NCI-H1417 treated with DMSO at 0.1 percent for 48 hours (cell line): ENCODE results near the gene ADGRV1.
"Not testable (repeated sequence)": the region's sequence is repeated elsewhere in the genome, so short reads cannot be mapped to it uniquely, and the experiment has no call there.

Source experiments
- DNase-seq: peaks from one replicate; lab custom pipeline; 2025; lab: John Stamatoyannopoulos, UW

Gene ADGRV1

DNA sequence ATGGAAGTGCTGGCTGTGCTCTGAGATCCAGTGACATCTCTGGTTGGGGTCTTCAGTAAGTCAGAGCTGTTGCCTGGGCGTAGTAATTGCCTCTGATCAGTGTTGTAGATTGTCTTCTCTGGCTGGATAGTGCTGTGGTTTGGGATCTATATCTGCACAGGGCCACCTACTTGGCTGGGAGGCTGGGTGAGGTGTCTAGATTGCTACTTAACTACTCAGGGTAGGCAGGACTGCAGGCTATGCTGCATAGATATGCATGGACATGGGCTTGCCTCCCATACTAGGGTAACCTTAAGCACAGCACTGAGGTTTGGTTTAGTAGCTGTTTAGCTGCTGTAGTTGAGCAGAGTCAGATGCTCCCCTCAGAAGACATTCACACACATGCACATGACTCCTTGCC, 181.0 kb downstream of the ADGRV1 start:
- no peak for DNase-seq

GRCh38 chr5:90740244-90740799, 181.7 kb downstream of the ADGRV1 start:
- DNase-seq = no peak

DNA sequence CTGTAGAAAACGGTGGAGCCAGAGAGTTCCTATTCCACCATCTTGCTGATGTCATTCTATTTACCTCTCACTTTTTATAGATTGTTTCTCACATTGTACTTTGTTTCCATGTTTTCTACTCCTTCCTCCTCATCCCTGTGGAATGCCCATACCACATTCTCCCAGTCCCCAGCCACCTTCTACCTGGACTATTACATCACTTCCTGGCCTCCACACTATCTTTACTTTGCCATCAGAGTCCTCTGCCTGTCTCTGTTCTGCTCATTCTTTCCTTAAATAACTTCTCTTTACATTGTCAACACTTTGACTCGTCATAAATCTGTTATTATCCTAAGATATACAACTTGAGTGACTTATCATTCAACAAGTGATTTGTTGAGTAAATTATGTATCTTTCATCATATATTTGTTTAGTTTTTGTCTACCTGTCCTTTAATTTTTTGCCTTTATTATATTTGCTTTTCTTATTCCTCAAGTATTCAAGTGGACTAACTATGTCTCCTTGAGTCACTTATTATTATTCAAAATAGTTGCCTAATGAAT, 182.5 kb downstream of the ADGRV1 start:
- DNase-seq = no peak

GRCh38 chr5:90746119-90746518, 187.5 kb downstream of the ADGRV1 start:
- DNase-seq = no peak

DNA sequence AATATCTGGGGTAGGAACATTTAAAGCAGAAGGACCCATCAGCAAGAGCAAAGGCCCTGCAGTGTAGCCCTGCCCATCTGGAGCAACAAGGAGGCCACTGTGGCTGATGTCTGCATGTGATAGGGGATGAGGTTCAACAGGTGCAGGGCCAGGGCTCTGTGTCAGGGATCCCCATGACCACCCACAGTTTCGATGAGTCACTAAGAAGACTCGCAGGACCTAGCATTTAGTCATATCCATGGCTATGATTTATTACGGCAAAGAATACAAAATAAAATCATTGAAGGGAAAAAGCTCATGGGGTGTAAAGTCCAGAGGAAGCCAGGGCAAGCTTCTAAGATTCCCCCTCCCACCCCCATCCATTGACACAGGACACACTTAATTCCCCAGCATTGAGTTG, 188.6 kb downstream of the ADGRV1 start:
- DNase-seq = no peak

DNA sequence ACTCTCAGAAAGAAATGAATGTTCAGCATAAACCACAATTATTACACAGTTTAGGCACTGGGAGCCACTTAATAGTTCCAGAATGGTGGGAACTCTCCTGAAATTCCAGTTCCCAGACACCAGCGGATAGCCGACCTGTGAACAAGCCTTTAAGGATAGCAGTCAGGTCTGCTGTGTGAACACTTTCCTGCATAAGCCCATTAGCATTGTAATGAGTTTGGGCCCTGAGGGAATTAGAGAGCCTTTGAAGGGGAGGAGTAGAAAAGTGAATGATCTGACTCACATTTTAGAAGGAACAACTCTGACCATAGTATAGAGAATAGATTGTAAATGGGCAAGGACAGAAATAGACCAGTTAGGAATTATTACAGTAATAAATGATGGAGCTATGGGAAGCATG, 189.1 kb downstream of the ADGRV1 start:
- DNase-seq = no peak

GRCh38 chr5:90759119-90759518, 200.5 kb downstream of the ADGRV1 start:
- no peak for DNase-seq

GRCh38 chr5:90767710-90768109, 209.1 kb downstream of the ADGRV1 start:
- DNase-seq = no peak

- DNase-seq = not testable (repeated sequence)
Observed at GRCh38 chr5:90770006-90770541, 211.5 kb downstream of the ADGRV1 start.

- no peak for DNase-seq
Observed at GRCh38 chr5:90777959-90778358, 219.4 kb downstream of the ADGRV1 start.

GRCh38 chr5:90783460-90784333, 225.1 kb downstream of the ADGRV1 start:
- no peak for DNase-seq

- no peak for DNase-seq
Observed at GRCh38 chr5:90786756-90787155, 228.2 kb downstream of the ADGRV1 start.

DNA sequence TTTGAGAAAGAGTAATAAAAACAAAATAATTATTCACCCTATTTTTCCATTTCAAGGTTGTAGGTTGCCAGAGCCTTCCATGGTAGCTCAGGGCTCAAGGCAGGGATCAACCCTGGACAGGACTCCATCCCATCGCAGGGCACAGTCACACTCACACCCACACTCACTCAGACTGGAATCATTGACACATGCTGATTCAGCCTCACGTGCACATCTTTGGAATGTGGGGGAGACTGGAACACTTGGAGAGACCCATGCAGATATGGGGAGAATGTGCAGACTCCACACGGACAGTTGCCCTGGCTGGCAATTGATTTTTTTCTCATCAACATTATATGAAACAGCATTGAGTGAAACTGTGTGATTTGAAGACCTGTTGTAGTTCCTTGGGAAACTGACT, 234.1 kb downstream of the ADGRV1 start:
- DNase-seq = no peak

DNA sequence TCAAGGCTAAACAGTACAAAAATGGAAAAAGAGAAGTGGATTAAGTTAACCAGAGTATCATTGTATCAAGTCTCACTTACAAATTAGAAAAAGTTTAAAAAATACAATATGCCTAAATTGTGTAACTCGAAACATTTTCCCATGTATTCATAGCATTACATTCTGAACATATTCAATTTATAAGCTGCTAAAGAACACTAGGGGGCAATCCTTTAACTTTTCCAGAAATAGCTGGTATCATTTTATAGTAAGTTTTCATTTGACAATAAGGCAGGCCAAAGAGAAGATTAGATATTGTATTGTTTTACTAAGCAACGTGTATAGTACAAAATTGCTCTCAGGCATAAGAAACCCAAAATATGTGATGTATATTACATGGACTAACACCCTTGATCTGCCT, 234.6 kb downstream of the ADGRV1 start:
- DNase-seq = no peak

- not testable (repeated sequence) for DNase-seq
Observed at GRCh38 chr5:90796919-90797318, 238.3 kb downstream of the ADGRV1 start.

- DNase-seq = not testable (repeated sequence)
Observed at GRCh38 chr5:90800082-90800481, 241.5 kb downstream of the ADGRV1 start.

- DNase-seq = not testable (repeated sequence)
Observed at GRCh38 chr5:90800515-90800914, 241.9 kb downstream of the ADGRV1 start.

DNA sequence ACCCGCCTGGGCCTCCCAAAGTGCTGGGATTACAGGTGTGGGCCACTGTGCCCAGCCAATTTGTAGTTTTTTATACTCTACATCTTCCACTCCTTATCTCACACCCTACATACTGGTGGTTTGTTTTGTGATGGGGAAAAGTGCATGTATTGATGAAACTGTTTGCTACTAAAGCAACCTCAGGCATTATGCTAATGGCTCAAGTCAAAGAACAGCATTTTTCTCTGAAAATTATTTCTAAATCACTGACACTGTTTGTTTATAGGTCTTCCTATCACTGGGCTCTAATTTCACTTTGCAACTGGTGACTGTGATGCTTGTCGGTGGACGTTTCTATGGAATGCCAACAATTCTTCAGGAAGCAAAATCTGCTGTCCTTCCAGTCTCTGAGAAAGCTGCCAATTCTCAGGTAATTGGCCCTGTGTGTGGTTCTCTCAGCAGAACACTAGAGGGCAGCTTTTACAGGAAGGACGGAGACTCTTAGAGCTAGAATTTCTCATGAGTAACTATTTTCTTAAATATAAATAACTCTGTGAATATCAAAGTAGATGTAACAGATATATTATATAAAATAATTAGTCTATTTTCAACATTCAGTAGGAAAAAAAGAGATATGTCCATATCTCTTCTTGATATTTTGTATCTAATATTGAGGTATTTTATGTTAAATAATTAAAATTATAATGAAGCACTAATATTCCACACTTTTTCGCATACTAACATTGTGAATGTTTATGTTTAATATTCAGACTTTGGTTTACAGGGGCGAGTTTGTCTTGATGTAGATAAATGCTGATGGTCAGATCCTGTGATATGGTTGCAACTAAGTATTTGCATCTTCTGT, 244.1 kb downstream of the ADGRV1 start:
- DNase-seq = no peak

DNA sequence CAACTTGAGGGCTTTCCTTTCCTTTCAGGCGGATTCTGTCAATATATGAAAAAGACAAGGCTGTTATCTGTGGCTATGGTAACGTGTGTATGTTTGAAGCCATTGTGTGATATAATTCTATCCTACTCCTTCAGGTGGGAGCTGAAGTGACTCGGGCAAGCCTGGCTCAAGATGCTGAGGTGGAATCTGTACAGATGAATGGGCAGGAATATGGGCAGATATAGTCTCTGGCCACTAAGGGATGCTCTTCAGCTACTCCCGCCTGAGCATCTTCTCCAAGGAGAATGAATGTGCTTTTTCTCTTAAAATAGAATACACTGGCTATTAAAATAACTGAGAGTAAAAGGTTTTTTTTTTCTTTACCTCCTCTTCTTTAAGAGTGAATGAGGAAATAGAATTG, 244.8 kb downstream of the ADGRV1 start:
- no peak for DNase-seq

DNA sequence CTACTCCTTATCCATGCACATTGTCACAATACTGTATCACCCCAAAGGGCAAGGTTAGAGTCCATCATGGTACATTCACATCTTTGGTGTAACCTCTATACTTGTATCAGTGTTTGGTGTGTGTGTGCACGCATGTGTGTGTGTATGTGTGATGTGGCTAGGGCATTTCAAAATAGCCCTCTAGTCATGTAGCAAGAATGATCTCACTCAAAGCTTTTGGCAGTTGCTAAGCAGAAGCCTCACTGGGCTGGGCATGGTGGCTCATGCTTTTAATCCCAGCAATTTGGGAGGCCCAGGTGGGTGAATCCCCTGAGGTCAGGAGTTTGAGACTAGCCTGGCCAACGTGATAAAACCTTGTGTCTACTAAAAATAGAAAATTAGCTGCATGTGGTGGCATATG, 245.3 kb downstream of the ADGRV1 start:
- DNase-seq = no peak

DNA sequence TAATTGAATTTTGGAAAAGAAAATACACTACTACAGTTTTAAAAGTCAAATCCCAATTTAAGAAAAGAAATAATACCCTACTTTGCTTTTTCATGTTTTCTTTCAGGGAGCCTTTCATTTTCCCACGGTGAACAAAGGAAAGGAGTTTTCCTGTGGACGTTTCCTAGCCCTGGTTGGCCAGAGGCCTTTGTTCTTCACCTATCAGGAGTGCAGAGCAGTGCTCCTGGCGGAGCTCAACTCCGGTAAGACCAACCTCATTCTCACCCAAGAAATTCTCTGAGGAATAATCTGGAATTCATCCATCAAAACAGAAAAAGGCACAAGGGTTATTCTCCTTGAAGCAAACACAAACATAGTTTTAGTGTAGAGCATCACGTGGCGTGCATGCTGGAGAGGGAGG, 248.9 kb downstream of the ADGRV1 start:
- no peak for DNase-seq
